ENCODE measurements around the gene TLCD2. TPM values are rescaled to one million over a fixed set of nuclear protein-coding genes. Genes with fewer than 3 reads are reported as not detected.
"Not testable (repeated sequence)": the region's sequence is repeated elsewhere in the genome, so short reads cannot be mapped to it uniquely, and the experiment has no call there.

TLCD2 gene
- total RNA-seq, 1 donor from 2014 or later: 8.6 TPM

GRCh38 chr17:1707107-1707506 is 3.1 kb downstream of the TLCD2 start:
- peaks cover 21% of the 10 kb centered on the region for H3K4me1 Mint-ChIP-seq

GRCh38 chr17:1705004-1705403 is 5.2 kb downstream of the TLCD2 start:
- no peak overlapping the region for H3K4me3 Mint-ChIP-seq
- H3K4me1 Mint-ChIP-seq: peaks cover 3% of the 10 kb centered on the region
- no peak for TF ChIP-seq CTCF (IDR thresholded peaks at IDR 0.05; ENCODE audit: unreplicated experiment)
- H3K9me3 Mint-ChIP-seq: no peaks in the 10 kb centered on the region
- H3K36me3 Mint-ChIP-seq: peaks cover 3% of the 10 kb centered on the region
- H3K27ac Mint-ChIP-seq: no peak overlapping the region
- H3K27me3 Mint-ChIP-seq (ENCODE audit: low read depth): no peaks in the 10 kb centered on the region
- no peak for DNase-seq (ENCODE audit: low spot score in 2 of 2, unreplicated experiment in 2 of 2)

More at GRCh38 chr17:1707107-1707506, 3.1 kb downstream of the TLCD2 start:
- Mint-ChIP-seq H3K27ac (peak overlapping the region; percentile 26), H3K27me3 (ENCODE audit: low read depth) (no peaks in the 10 kb centered on the region), H3K36me3 (peaks cover 5% of the 10 kb centered on the region), H3K9me3 (no peaks in the 10 kb centered on the region), H3K4me3 (no peak overlapping the region)
- DNase-seq (ENCODE audit: low spot score in 2 of 2, unreplicated experiment in 2 of 2): no peak
- no peak for TF ChIP-seq CTCF (IDR thresholded peaks at IDR 0.05; ENCODE audit: unreplicated experiment)

- H3K4me3 Mint-ChIP-seq: no peak overlapping the region
- H3K27me3 Mint-ChIP-seq (ENCODE audit: low read depth): no peaks in the 10 kb centered on the region
- H3K9me3 Mint-ChIP-seq: no peaks in the 10 kb centered on the region
- peaks cover 3% of the 10 kb centered on the region for H3K36me3 Mint-ChIP-seq
- H3K27ac Mint-ChIP-seq: no peak overlapping the region
- H3K4me1 Mint-ChIP-seq: no peaks in the 10 kb centered on the region
- no peak for DNase-seq (ENCODE audit: low spot score in 2 of 2, unreplicated experiment in 2 of 2)
- TF ChIP-seq CTCF (IDR thresholded peaks at IDR 0.05; ENCODE audit: unreplicated experiment): no peak
Observed at GRCh38 chr17:1703063-1703462, 7.1 kb downstream of the TLCD2 start.

GRCh38 chr17:1699891-1700290 is 10.3 kb downstream of the TLCD2 start:
- not testable (repeated sequence) for H3K4me1 Mint-ChIP-seq; H3K4me3 Mint-ChIP-seq; H3K27ac Mint-ChIP-seq; DNase-seq (ENCODE audit: low spot score in 2 of 2, unreplicated experiment in 2 of 2); H3K36me3 Mint-ChIP-seq; H3K9me3 Mint-ChIP-seq; H3K27me3 Mint-ChIP-seq (ENCODE audit: low read depth)

- H3K4me1 Mint-ChIP-seq: no peaks in the 10 kb centered on the region
Observed at GRCh38 chr17:1697681-1698080, 12.5 kb downstream of the TLCD2 start.

GRCh38 chr17:1695365-1695764 is 14.8 kb downstream of the TLCD2 start:
- Mint-ChIP-seq H3K4me1 (no peaks in the 10 kb centered on the region), H3K4me3 (no peak overlapping the region), H3K36me3 (peaks cover 4% of the 10 kb centered on the region), H3K27me3 (ENCODE audit: low read depth) (no peaks in the 10 kb centered on the region), H3K9me3 (peaks cover 9% of the 10 kb centered on the region), H3K27ac (no peak overlapping the region)
- no peak for DNase-seq (ENCODE audit: low spot score in 2 of 2, unreplicated experiment in 2 of 2)
- no peak for TF ChIP-seq CTCF (IDR thresholded peaks at IDR 0.05; ENCODE audit: unreplicated experiment)

More at GRCh38 chr17:1697681-1698080, 12.5 kb downstream of the TLCD2 start:
- TF ChIP-seq CTCF (IDR thresholded peaks at IDR 0.05; ENCODE audit: unreplicated experiment): no peak
- Mint-ChIP-seq H3K9me3 (peaks cover 2% of the 10 kb centered on the region), H3K4me3 (no peak overlapping the region), H3K36me3 (no peaks in the 10 kb centered on the region), H3K27me3 (ENCODE audit: low read depth) (no peaks in the 10 kb centered on the region), H3K27ac (no peak overlapping the region)
- DNase-seq (ENCODE audit: low spot score in 2 of 2, unreplicated experiment in 2 of 2): no peak
